ENCODE measurements around the gene ZDHHC5.

The ZDHHC5 gene

GRCh38 chr11:57727185-57727584 lies 59.3 kb downstream of the ZDHHC5 start:
- Histone ChIP-seq H3K4me1 (ENCODE audit: control insufficient read depth, insufficient read depth, low read length) (no peaks in the 10 kb centered on the region), H3K9ac (ENCODE audit: low read length) (no peak overlapping the region), H3K36me3 (ENCODE audit: control insufficient read depth, insufficient read depth, low read length) (no peaks in the 10 kb centered on the region), H3K4me3 (ENCODE audit: low read length) (no peak overlapping the region), H3K27me3 (ENCODE audit: control insufficient read depth, insufficient read depth, low read length) (no peaks in the 10 kb centered on the region), H3K27ac (ENCODE audit: low read depth, low read length) (no peak overlapping the region)

- Histone ChIP-seq H3K36me3 (ENCODE audit: control insufficient read depth, insufficient read depth, low read length) (no peaks in the 10 kb centered on the region), H3K9ac (ENCODE audit: low read length) (no peak overlapping the region), H3K27me3 (ENCODE audit: control insufficient read depth, insufficient read depth, low read length) (no peaks in the 10 kb centered on the region), H3K27ac (ENCODE audit: low read depth, low read length) (no peak overlapping the region), H3K4me1 (ENCODE audit: control insufficient read depth, insufficient read depth, low read length) (no peaks in the 10 kb centered on the region), H3K4me3 (ENCODE audit: low read length) (no peak overlapping the region)
Observed at GRCh38 chr11:57728829-57729228, 60.9 kb downstream of the ZDHHC5 start.

GRCh38 chr11:57729479-57729878 lies 61.6 kb downstream of the ZDHHC5 start:
- Histone ChIP-seq H3K27ac (ENCODE audit: low read depth, low read length) (no peak overlapping the region), H3K9ac (ENCODE audit: low read length) (no peak overlapping the region), H3K4me1 (ENCODE audit: control insufficient read depth, insufficient read depth, low read length) (no peaks in the 10 kb centered on the region)

GRCh38 chr11:57732661-57733060 lies 64.7 kb downstream of the ZDHHC5 start:
- H3K4me1 ChIP-seq (ENCODE audit: control insufficient read depth, insufficient read depth, low read length), result no peaks in the 10 kb centered on the region
- no peak overlapping the region for H3K27ac ChIP-seq (ENCODE audit: low read depth, low read length)
- H3K27me3 ChIP-seq (ENCODE audit: control insufficient read depth, insufficient read depth, low read length), result no peaks in the 10 kb centered on the region
- no peaks in the 10 kb centered on the region for H3K36me3 ChIP-seq (ENCODE audit: control insufficient read depth, insufficient read depth, low read length)
- no peak overlapping the region for H3K9ac ChIP-seq (ENCODE audit: low read length)
- no peak overlapping the region for H3K4me3 ChIP-seq (ENCODE audit: low read length)

More at GRCh38 chr11:57729479-57729878, 61.6 kb downstream of the ZDHHC5 start:
- Histone ChIP-seq H3K27me3 (ENCODE audit: control insufficient read depth, insufficient read depth, low read length) (no peaks in the 10 kb centered on the region), H3K4me3 (ENCODE audit: low read length) (no peak overlapping the region), H3K36me3 (ENCODE audit: control insufficient read depth, insufficient read depth, low read length) (no peaks in the 10 kb centered on the region)

- no peak overlapping the region for H3K4me3 ChIP-seq (ENCODE audit: low read length)
- no peak overlapping the region for H3K27ac ChIP-seq (ENCODE audit: low read depth, low read length)
- no peak overlapping the region for H3K9ac ChIP-seq (ENCODE audit: low read length)
- peaks cover 4% of the 10 kb centered on the region for H3K36me3 ChIP-seq (ENCODE audit: control insufficient read depth, insufficient read depth, low read length)
- H3K27me3 ChIP-seq (ENCODE audit: control insufficient read depth, insufficient read depth, low read length), result no peaks in the 10 kb centered on the region
- no peaks in the 10 kb centered on the region for H3K4me1 ChIP-seq (ENCODE audit: control insufficient read depth, insufficient read depth, low read length)
Observed at GRCh38 chr11:57735619-57736298, 67.8 kb downstream of the ZDHHC5 start.

- no peaks in the 10 kb centered on the region for H3K27me3 ChIP-seq (ENCODE audit: control insufficient read depth, insufficient read depth, low read length)
- peaks cover 10% of the 10 kb centered on the region for H3K4me1 ChIP-seq (ENCODE audit: control insufficient read depth, insufficient read depth, low read length)
- peak within 1 kb of the TSS; percentile 94 for H3K9ac ChIP-seq (ENCODE audit: low read length)
- peak within 1 kb of the TSS; percentile 88 for H3K27ac ChIP-seq (ENCODE audit: low read depth, low read length)
- H3K4me3 ChIP-seq (ENCODE audit: low read length), result peak within 1 kb of the TSS; percentile 80
- peaks cover 12% of the 10 kb centered on the region for H3K36me3 ChIP-seq (ENCODE audit: control insufficient read depth, insufficient read depth, low read length)
Observed at GRCh38 chr11:57741132-57742086, 73.5 kb downstream of the ZDHHC5 start, which contains the start of gene SELENOH. Gene SELENOH, plus strand, starts transcription at chr11:57741491. Its CDS starts 105 bp downstream, at chr11:57741596.

GRCh38 chr11:57742087-57742452 lies 74.2 kb downstream of the ZDHHC5 start:
- H3K4me1 ChIP-seq (ENCODE audit: control insufficient read depth, insufficient read depth, low read length), result peaks cover 10% of the 10 kb centered on the region
- peaks cover 12% of the 10 kb centered on the region for H3K36me3 ChIP-seq (ENCODE audit: control insufficient read depth, insufficient read depth, low read length)
- peak overlapping the region; percentile 80 for H3K4me3 ChIP-seq (ENCODE audit: low read length)
- peak overlapping the region; percentile 94 for H3K9ac ChIP-seq (ENCODE audit: low read length)
- no peaks in the 10 kb centered on the region for H3K27me3 ChIP-seq (ENCODE audit: control insufficient read depth, insufficient read depth, low read length)
- peak overlapping the region; percentile 88 for H3K27ac ChIP-seq (ENCODE audit: low read depth, low read length)

- Histone ChIP-seq H3K4me1 (ENCODE audit: control insufficient read depth, insufficient read depth, low read length) (peaks cover 10% of the 10 kb centered on the region), H3K9ac (ENCODE audit: low read length) (no peak overlapping the region), H3K4me3 (ENCODE audit: low read length) (no peak overlapping the region), H3K36me3 (ENCODE audit: control insufficient read depth, insufficient read depth, low read length) (peaks cover 8% of the 10 kb centered on the region), H3K27me3 (ENCODE audit: control insufficient read depth, insufficient read depth, low read length) (no peaks in the 10 kb centered on the region), H3K27ac (ENCODE audit: low read depth, low read length) (no peak overlapping the region)
Observed at GRCh38 chr11:57744357-57744756, 76.4 kb downstream of the ZDHHC5 start.

GRCh38 chr11:57745206-57745605 lies 77.3 kb downstream of the ZDHHC5 start:
- no peaks in the 10 kb centered on the region for H3K27me3 ChIP-seq (ENCODE audit: control insufficient read depth, insufficient read depth, low read length)
- H3K27ac ChIP-seq (ENCODE audit: low read depth, low read length), result no peak overlapping the region
- H3K4me1 ChIP-seq (ENCODE audit: control insufficient read depth, insufficient read depth, low read length), result peaks cover 10% of the 10 kb centered on the region
- H3K4me3 ChIP-seq (ENCODE audit: low read length), result no peak overlapping the region
- H3K36me3 ChIP-seq (ENCODE audit: control insufficient read depth, insufficient read depth, low read length), result peaks cover 8% of the 10 kb centered on the region
- no peak overlapping the region for H3K9ac ChIP-seq (ENCODE audit: low read length)

- Histone ChIP-seq H3K9ac (ENCODE audit: low read length) (no peak overlapping the region), H3K4me1 (ENCODE audit: control insufficient read depth, insufficient read depth, low read length) (peaks cover 9% of the 10 kb centered on the region), H3K4me3 (ENCODE audit: low read length) (no peak overlapping the region), H3K27ac (ENCODE audit: low read depth, low read length) (no peak overlapping the region), H3K27me3 (ENCODE audit: control insufficient read depth, insufficient read depth, low read length) (no peaks in the 10 kb centered on the region), H3K36me3 (ENCODE audit: control insufficient read depth, insufficient read depth, low read length) (peaks cover 8% of the 10 kb centered on the region)
Observed at GRCh38 chr11:57746920-57747319, 79.0 kb downstream of the ZDHHC5 start.
